K562 (cell line): ENCODE measurements around the gene RASIP1. TPM values are rescaled to one million over a fixed set of nuclear protein-coding genes. Genes with fewer than 3 reads are reported as not detected.

ENCODE experiments used
- CBFB ChIP-seq: sonication (generic); formaldehyde crosslinking; IDR thresholded peaks from 2 replicates; pipeline ENCODE4 v1.4.0; 2020; ENCODE audit warnings: mild to moderate bottlenecking, missing genetic modification reagents
- CGGBP1 ChIP-seq: fragments of 250-450 bp; sonication (Bioruptor Pico); IDR thresholded peaks from 2 replicates; pipeline ENCODE4 v1.9.0; 2021; ENCODE audit warnings: mild to moderate bottlenecking
- EP300 ChIP-seq: IDR thresholded peaks from 2 replicates; pipeline ENCODE4 v1.6.1; 2012; ENCODE audit warnings: low read length, improper control_type of control experiment
- FOSL1 ChIP-seq: fragments of 200-800 bp; sonication (Bioruptor generic); conservative IDR thresholded peaks from 2 replicates; pipeline ENCODE4 v1.6.1; 2016; ENCODE audit warnings: missing genetic modification characterization, missing compliant biosample characterization
- GATAD2A ChIP-seq: fragments of 450-650 bp; IDR thresholded peaks from 2 replicates; pipeline ENCODE4 v1.6.1; 2017
- GATAD2B ChIP-seq: fragments of 450-650 bp; IDR thresholded peaks from 2 replicates; pipeline ENCODE4 v1.6.1; 2017; ENCODE audit warnings: mild to moderate bottlenecking, borderline replicate concordance
- NBN ChIP-seq: fragments of 450-650 bp; IDR thresholded peaks from 2 replicates; pipeline ENCODE4 v1.6.1; 2016; ENCODE audit warnings: low read depth, mild to moderate bottlenecking
- NONO ChIP-seq, 2 experiments: fragments of 200-400 bp in 1 of 2; fragments of 450-650 bp in 1 of 2; formaldehyde crosslinking in 1 of 2; IDR thresholded peaks; 2 replicates each; pipeline ENCODE4 v1.6.1; 2017; ENCODE audit warnings: low read depth in 2 of 2, mild to moderate bottlenecking in 2 of 2, moderate library complexity in 2 of 2, low read length in 1 of 2
- PHF8 ChIP-seq: fragments of 200-600 bp; sonication (generic); IDR thresholded peaks from 2 replicates; pipeline ENCODE4 v1.6.1; 2012; ENCODE audit warnings: mixed run types, mild to moderate bottlenecking, inconsistent platforms, low read length, moderate library complexity, borderline replicate concordance
- SNIP1 ChIP-seq: fragments of 450-650 bp; IDR thresholded peaks from 2 replicates; pipeline ENCODE4 v1.7.1; 2017; ENCODE audit warnings: low read depth, mild to moderate bottlenecking
- SRSF7 ChIP-seq: fragments of 200-400 bp; formaldehyde crosslinking; optimal IDR thresholded peaks from 2 replicates; pipeline ENCODE3; 2017; ENCODE audit warnings: mild to moderate bottlenecking, low read depth, low read length
- TCF3 ChIP-seq: sonication (generic); formaldehyde crosslinking; IDR thresholded peaks from 2 replicates; pipeline ENCODE4 v1.4.0; 2020; ENCODE audit warnings: mild to moderate bottlenecking, missing genetic modification reagents
- TEAD4 ChIP-seq, 2 experiments: sonication (generic) in 1 of 2; formaldehyde crosslinking in 1 of 2; IDR thresholded peaks; 2 replicates each; pipeline versions ENCODE4 v1.6.1 to v1.8.0; 2012 to 2022; ENCODE audit warnings: borderline replicate concordance in 1 of 2, inconsistent platforms in 1 of 2, low read length in 1 of 2, mild to moderate bottlenecking in 1 of 2, missing genetic modification reagents in 1 of 2
- ZKSCAN1 ChIP-seq: fragments of 150-350 bp; IDR thresholded peaks from 2 replicates; pipeline ENCODE4 v1.6.1; 2016; ENCODE audit warnings: low read depth, low read length
- ZNF277 ChIP-seq: fragments of 250-450 bp; sonication (Bioruptor Pico); IDR thresholded peaks from 2 replicates; pipeline ENCODE4 v1.8.0; 2022; ENCODE audit warnings: inconsistent platforms, mild to moderate bottlenecking, moderate library complexity, borderline replicate concordance
- ZNF354B ChIP-seq: fragments of 250-450 bp; sonication (Bioruptor Pico); IDR thresholded peaks from 2 replicates; pipeline ENCODE4 v1.4.0; 2020
- ZNF511 ChIP-seq: sonication (generic); formaldehyde crosslinking; IDR thresholded peaks from 2 replicates; pipeline ENCODE4 v1.8.0; 2022; ENCODE audit warnings: mild to moderate bottlenecking, missing genetic modification reagents
- ZNF644 ChIP-seq: fragments of 200-800 bp; sonication (Bioruptor generic); IDR thresholded peaks from 2 replicates; pipeline ENCODE4 v1.6.1; 2016; ENCODE audit warnings: low read depth, missing genetic modification characterization, missing compliant biosample characterization
- ZNF76 ChIP-seq: fragments of 250-450 bp; sonication (Bioruptor Pico); IDR thresholded peaks from 2 replicates; pipeline ENCODE4 v1.4.0; 2020; ENCODE audit warnings: mild to moderate bottlenecking, moderate library complexity, borderline replicate concordance
- polyA plus RNA-seq, 8 experiments: library from polyadenylated mRNA; depleted of rRNA in 4 of 8; stranded (reverse) in 5 of 8; unstranded in 3 of 8; fragments of >200 nt; fragmentation: Nextera tagmentation in 2 of 8; fragmentation: Illumina TruSeq in 1 of 8; extraction: Ambion mirVana in 2 of 8; extraction: Trizol in 1 of 8; gene quantifications; 2 replicates each; pipeline versions ENCODE4 v1.2.1 to v1.2.3, GENCODE V29; 2011 to 2014; ENCODE audit warnings: inconsistent platforms in 1 of 8, missing spikeins in 1 of 8
- total RNA-seq, 7 experiments: library from RNA; depleted of rRNA in 6 of 7; stranded (reverse); fragments of >200 nt in 6 of 7; fragmentation: Illumina TruSeq in 2 of 7; extraction: Trizol in 2 of 7; gene quantifications; 2 replicates each; pipeline versions ENCODE4 v1.2.1 to v1.2.3, GENCODE V29; 2011 to 2021; ENCODE audit warnings: low replicate concordance in 1 of 7
- TF ChIP-seq, protein P1 (sequence below): fragments of 250-450 bp; sonication (Bioruptor Pico); IDR thresholded peaks from 2 replicates; pipeline ENCODE4 v1.8.0; 2021; ENCODE audit warnings: moderate library complexity, mild to moderate bottlenecking, inconsistent platforms
- TF ChIP-seq, protein P2 (sequence below): fragments of 250-450 bp; sonication (Bioruptor Pico); IDR thresholded peaks from 2 replicates; pipeline ENCODE4 v1.4.0; 2020; ENCODE audit warnings: mild to moderate bottlenecking
- TF ChIP-seq, protein P3 (sequence below), 2 experiments: fragments of 450-650 bp; conservative IDR thresholded peaks; 2 replicates each; pipeline ENCODE4 v1.6.1; 2017; ENCODE audit warnings: mild to moderate bottlenecking in 2 of 2, moderate library complexity in 2 of 2

The RASIP1 gene
- total and polyA plus RNA-seq, 9 of the 15 experiments (the other 6 are each of a cell fraction or from before 2014, with no cell fraction given) = 0.20 to 4.7 (median 1.5) TPM

DNA sequence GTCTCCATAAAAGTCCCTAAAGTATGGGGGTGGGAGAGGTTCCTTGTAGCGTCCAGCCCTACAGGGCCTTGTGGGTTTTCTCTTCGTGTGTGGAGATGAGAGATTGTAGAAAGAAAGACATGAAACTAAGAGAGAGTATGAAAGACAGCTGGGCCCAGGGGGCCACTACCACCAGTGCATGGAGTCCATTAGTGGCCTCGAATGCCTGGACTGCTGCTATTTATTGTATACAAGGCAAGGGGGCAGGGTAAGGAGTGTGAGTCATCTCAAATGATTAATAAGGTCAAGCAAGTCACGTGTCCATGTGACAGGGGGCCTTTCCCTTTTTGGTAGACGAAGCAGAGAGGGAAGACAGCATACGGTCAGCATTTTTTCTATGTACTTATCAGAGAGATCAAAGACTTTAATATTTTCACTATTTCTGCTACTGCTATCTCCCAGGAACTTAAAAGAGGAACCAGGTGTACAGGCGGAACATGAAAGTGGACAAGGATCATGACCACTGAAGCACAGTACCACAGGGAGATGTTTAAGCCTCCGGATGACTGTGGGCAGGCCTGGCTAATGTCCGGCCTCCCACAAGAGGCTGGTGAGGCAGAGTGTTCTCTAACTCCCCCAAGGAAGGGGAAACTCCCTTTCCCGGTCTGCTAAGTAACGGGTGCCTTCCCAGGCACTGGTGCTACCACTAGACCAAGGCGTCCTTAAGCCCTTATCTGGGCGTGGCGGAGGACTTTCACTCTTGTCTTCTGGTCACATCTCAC is 40.4 kb upstream of the RASIP1 start (continued):
- peak; percentile 66; the same call in 1 of the 2 replicates for TF ChIP-seq GATAD2B
- no peak for TF ChIP-seq CGGBP1 (CRISPR knock-in tag)
- TF ChIP-seq NONO (IDR thresholded peaks at IDR 0.05; ENCODE audit: low read depth in 2 of 2, low read length in 1 of 2) = peak in 1 of 2 experiments; percentile 69; a peak in 2 of 4 replicates
- TF ChIP-seq SRSF7 = no peak
- TF ChIP-seq, protein P1, sequence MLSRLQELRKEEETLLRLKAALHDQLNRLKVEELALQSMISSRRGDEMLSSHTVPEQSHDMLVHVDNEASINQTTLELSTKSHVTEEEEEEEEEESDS = no peak
- no peak for TF ChIP-seq CBFB (CRISPR knock-in tag)
- no peak for TF ChIP-seq ZNF76 (CRISPR knock-in tag)
- no peak for TF ChIP-seq ZNF277 (CRISPR knock-in tag)
- TF ChIP-seq FOSL1 = peak; percentile 97
- TF ChIP-seq ZKSCAN1 = no peak; the same call in 1 of the 2 replicates
- TF ChIP-seq TEAD4 (IDR thresholded peaks at IDR 0.05; ENCODE audit: low read length) = no peak
- TF ChIP-seq TEAD4 (CRISPR knock-in tag; IDR thresholded peaks at IDR 0.05; ENCODE audit: borderline replicate concordance) = no peak
- TF ChIP-seq PHF8 = peak; percentile 37; the same call in 1 of the 2 replicates
- no peak for TF ChIP-seq ZNF511
- TF ChIP-seq GATAD2A = no peak; the same call in 1 of the 2 replicates
- TF ChIP-seq, protein P2, sequence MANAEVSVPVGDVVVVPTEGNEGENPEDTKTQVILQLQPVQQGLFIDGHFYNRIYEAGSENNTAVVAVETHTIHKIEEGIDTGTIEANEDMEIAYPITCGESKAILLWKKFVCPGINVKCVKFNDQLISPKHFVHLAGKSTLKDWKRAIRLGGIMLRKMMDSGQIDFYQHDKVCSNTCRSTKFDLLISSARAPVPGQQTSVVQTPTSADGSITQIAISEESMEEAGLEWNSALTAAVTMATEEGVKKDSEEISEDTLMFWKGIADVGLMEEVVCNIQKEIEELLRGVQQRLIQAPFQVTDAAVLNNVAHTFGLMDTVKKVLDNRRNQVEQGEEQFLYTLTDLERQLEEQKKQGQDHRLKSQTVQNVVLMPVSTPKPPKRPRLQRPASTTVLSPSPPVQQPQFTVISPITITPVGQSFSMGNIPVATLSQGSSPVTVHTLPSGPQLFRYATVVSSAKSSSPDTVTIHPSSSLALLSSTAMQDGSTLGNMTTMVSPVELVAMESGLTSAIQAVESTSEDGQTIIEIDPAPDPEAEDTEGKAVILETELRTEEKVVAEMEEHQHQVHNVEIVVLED = no peak
- TF ChIP-seq, protein P3, sequence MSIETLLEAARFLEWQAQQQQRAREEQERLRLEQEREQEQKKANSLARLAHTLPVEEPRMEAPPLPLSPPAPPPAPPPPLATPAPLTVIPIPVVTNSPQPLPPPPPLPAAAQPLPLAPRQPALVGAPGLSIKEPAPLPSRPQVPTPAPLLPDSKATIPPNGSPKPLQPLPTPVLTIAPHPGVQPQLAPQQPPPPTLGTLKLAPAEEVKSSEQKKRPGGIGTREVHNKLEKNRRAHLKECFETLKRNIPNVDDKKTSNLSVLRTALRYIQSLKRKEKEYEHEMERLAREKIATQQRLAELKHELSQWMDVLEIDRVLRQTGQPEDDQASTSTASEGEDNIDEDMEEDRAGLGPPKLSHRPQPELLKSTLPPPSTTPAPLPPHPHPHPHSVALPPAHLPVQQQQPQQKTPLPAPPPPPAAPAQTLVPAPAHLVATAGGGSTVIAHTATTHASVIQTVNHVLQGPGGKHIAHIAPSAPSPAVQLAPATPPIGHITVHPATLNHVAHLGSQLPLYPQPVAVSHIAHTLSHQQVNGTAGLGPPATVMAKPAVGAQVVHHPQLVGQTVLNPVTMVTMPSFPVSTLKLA (conservative IDR thresholded peaks at IDR 0.05) = peak; percentile 62 to 83
- peak; percentile 8; the same call in 1 of the 2 replicates for TF ChIP-seq TCF3 (CRISPR knock-in tag)
- TF ChIP-seq ZNF354B = no peak
- peak; percentile 32; the same call in 1 of the 2 replicates for TF ChIP-seq EP300
- TF ChIP-seq ZNF644 = peak; percentile 63; the same call in 1 of the 2 replicates
- TF ChIP-seq NBN = peak; percentile 68; the same call in 1 of the 2 replicates
- TF ChIP-seq SNIP1 = no peak
